Stimulated activated CD8-positive, alpha-beta memory T cell treated with anti-CD3 and anti-CD28 coated beads, Interleukin-7, amount 100 ng/mL, for 48 hours (primary cell): ENCODE data around the gene ABCC2.
"Not testable (repeated sequence)": the region's sequence is repeated elsewhere in the genome, so short reads cannot be mapped to it uniquely, and the experiment has no call there.

Experiments
- DNase-seq, 2 donors: peaks; one replicate each; pipeline ENCODE4 v3.0.0-alpha.2; 2020; ENCODE audit warnings: low read depth in 1 of 2; ENCODE audit errors: extremely low read depth in 1 of 2

ABCC2 gene

DNA sequence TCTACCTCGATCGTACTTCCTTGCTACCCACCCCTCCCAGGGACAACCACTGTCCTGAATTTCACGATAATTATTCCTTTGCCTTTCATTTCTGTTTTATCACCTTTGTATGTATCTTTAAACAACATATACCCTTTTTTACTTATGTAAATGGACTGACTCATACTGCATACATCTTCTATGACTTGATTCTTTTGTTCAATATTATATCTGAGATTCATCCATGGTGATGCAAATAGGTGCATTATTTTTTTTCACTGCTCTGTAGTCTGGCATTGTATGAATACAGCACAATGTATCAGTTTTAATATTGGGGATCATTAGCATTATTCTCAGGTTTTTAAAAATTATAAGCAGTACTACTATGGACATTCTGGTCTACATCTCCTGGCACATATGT, 69.4 kb downstream of the ABCC2 start:
- DNase-seq, result no peak

DNA sequence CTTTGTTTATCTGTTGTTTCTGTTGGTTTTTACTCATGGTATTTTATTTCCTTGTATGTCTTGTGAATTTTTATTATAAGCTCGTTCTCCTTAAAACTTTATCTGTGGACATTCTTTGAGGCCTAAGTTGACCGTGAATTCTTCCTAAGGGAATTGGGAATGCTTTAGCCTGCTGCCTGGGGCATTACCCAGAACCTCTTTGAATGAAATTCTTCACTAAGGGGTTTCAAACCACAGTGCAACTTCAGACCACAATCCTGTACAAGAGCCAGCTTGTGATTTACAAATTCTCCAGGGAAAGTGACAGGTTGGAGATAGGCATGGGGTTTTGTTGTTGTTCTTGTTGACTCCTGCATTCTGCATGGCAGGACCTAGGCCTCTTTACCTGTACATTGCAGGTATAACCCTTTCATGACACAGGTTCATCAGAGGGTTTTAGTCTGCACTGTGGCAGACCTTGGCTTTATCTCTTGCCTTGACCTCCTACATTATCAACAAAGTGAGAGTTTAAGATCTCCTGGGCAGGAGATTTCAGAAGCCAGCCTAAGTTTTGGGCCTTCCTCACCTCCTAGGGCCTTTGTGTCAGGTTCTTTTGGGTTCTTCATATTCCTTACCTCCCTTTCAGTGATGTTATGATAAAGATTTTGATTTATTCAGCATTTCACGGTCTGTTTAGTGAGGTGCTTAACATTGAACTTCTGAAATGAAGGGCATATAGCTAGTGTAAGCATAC, 70.2 kb downstream of the ABCC2 start:
- no peak for DNase-seq

GRCh38 chr10:99853655-99854054, 71.2 kb downstream of the ABCC2 start:
- no peak for DNase-seq

DNA sequence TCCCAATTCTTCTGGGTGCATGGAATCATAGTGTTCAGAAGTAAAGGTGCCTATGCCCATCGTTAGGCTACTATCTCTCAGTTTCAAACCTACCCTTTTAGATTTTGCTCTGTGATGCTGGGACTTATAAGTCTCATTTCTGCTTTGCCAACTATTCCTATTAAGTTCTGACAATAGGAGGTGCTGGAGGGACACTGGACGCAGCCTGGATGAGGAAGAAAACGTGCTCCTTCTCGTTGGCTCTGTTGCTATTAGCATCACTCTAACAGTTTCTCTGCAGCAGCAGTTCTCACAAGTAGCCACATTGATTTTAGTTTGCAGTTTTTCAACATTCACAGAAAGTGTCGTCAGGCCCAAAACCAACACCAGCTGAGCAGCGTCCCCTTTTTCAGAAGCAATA, 72.4 kb downstream of the ABCC2 start:
- no peak for DNase-seq

GRCh38 chr10:99855479-99856071, 73.1 kb downstream of the ABCC2 start:
- DNase-seq, result no peak

DNA sequence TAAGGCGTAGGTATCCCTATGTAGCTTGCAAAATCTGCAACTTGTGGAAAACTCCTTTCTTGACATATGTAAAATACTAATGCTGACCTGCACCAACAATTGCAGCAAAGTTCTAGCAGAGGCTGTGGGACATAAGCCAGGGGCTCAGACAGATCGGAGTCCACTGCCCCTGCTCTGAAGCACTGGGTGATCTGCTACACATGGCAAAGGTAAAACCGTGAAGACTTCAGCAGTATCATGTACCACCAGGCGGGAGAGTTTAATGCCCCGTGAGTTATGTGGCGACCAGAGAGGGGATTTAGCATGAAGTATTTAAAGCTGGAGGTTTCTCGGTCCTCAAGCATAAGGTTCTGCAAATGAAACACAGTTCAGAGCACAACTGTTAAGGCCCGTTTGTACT, 76.4 kb downstream of the ABCC2 start:
- DNase-seq, result no peak

- DNase-seq, result no peak
Observed at GRCh38 chr10:99859585-99859984, 77.1 kb downstream of the ABCC2 start.

- no peak for DNase-seq
Observed at GRCh38 chr10:99860466-99860865, 78.0 kb downstream of the ABCC2 start.

DNA sequence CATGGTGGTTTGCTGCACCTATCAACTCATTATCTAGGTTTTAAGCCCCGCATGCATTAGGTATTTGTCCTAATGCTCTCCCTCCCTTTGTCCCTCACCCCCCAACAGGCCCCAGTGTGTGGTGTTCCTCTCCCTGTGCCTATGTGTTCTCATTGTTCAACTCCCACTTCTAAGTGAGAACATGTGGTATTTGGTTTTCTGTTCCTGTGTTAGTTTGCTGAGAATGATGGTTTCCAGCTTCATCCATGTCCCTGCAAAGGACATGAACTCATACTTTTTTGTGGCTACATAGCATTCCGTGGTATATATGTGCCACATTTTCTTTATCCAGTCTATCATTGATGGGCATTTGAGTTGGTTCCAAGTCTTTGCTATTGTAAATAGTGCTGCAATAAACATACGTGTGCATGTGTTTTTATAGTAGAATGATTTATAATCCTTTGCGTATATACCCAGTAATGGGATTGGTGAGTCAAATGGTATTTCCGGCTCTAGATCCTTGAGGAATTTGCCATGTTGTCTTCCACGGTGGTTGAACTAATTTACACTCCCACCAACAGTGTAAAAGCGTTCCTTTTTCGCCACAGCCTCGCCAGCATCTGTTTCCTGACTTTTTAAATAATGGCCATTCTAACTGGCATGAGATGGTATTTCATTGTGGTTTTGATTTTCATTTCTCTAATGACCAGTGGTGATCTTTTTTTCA, 81.2 kb downstream of the ABCC2 start:
- DNase-seq, result not testable (repeated sequence)

- not testable (repeated sequence) for DNase-seq
Observed at GRCh38 chr10:99867250-99867649, 84.8 kb downstream of the ABCC2 start.

DNA sequence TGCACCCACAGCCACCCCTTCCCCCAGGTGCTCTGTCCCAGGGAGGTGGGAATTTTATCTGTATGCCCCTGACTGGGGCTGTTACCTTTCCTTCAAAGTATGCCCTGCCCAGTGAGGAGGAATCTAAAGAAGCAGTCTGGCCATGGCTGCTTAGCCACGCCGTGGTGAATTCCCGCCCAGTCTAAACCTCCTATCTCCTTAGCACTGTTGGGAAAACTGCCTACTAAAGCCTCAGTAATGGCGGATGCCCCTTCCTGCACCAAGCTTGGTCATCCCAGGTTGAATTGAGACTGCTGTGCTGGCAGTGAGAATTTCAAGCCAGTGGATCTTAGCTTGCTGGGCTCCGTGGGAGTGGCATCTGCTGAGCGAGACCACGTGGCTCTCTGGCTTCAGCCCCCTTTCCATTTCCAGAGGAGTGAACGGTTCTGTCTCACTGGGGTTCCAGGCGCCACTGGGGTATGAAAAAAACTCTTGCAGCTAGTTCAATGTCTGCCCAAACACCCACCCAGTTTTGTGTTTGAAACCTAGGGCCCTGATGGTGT, 87.2 kb downstream of the ABCC2 start:
- DNase-seq, result no peak

DNA sequence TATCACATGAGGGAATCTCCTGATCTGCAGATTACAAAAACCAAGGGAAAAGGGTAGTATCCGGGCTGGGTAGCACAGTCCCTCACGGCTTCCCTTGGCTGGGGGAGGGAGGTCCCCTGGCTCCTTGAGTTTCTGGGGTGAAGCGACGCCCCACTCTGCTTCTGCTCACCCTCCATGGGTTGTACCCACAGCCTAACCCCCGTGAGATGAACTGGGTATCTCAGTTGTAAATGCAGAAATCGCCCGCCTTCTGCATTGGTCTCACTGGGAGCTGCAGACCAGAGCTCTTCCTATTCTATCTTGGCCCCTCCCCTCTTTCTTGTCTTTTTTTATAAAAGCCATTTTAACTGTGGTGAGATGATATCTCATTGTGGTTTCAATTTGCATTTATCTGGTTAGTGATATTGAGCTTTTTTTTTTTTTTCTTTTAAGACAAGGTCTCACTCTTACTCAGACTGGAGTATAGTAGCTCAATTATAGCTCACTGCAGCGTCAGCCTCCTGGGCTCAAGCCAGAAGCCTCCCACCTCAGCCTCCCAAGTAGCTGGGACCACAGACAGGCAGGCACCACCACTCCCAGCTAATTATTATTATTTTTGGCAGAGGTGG, 87.8 kb downstream of the ABCC2 start:
- peak in 1 of 2 donors; percentile 37 for DNase-seq

DNA sequence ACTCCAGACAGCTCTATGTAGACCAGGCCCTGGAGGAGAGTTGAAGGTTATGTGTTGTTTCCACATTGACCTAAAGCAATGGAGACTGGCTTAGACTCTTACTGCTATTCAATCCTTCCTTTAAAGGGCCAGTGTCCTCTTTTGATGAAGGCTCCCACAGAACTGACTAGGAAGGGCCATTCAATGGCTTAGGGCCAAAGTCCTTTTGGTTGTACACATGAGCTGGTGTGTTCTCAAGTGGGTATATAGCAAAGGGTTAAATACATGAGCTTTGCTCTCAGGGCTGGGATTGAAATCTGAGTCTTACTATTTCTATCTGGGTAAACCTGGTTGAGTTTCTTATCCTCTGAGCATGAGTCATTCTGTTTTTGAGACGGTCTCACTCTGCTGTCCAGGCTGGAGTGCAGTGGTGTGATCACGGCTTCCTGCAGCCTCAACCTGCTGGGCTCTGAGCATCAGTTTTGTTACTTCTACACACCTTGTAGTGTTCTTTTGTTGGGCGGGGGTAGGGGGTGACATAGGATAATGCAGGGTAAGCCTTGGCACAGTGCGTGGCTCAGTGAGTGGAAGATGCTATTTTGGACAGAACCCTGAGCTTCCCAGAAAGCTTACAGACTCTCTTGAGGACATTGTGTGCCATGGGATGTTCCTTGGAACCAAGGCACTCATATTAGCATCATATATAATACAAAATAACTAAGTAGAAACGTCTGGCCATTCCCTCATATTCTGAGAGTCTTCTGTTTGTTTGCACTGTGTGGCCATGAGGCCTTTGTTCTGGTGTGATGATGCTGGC, 90.1 kb downstream of the ABCC2 start:
- no peak for DNase-seq

GRCh38 chr10:99873846-99874245, 91.4 kb downstream of the ABCC2 start:
- DNase-seq, result no peak

DNA sequence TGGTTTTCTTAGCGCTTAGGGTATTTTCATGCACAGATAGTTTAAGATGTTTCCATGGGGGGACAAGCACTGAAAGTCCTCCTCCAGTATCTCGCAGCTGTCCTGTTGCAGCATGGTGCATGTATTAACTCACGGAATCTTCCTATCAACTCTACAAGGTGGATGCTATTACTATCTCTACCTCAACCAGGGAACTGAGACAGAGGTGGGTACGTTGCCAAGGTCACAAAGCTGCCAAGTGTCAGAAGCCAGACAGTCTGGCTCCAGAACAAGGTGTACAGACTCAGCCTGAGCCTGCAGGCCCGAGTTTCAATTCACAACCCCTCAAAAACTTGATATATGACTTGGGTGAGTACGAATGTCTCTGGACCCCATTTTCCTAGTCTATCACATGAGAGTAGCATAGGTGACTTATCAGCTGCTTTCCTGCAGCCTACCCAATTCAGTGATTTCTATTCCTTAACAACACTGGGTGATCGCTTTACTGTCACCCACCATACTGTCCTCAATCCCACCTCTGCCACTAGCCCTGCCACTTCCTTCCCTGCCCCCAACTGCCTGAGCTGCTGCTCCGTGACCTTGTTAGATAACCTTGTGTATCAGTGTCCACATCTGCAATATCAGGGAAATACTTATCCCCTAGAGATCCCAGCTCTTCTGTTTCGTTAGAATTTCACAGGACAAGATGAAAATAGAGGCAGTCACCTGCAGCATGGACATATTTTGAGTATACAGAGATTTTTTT, 92.1 kb downstream of the ABCC2 start:
- DNase-seq, result no peak

DNA sequence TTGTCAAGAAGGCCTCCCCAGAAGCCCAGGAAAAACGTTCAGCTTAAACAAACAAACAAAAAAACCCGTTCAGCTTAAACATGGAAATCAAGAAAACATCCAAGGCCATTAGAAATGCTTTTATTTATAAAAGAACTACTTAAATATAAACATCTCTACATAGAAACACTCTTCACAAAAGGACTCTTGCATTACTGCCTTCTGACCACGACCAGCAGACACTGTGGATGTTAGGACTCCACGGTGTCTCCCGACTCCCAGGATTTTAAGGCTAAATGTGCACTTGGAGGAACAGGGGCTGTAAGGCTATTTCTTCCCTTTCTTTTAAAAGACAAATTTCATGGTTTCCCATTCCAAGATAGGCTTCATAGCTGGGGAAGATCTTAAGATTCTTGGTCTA, 93.0 kb downstream of the ABCC2 start:
- no peak for DNase-seq

- DNase-seq, result no peak
Observed at GRCh38 chr10:99880080-99880835, 97.8 kb downstream of the ABCC2 start.

DNA sequence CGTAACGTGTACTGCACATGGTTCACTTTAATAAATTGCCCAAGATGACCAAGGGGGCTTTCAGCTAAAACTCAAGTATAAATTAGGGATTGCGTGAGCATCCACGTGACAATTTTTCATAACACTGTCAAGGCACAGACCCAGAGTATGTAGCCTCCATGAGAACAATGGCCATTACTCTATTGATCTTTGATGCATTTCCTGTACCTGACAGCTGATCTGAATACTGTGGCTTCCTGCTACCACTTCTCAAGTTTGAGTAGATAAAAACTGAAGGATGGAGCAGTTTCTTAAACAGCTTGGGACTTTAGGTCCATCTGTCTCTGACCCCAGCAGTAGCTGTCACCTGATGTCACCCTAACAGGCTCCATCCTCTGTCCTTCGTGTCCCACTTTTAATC, 98.9 kb downstream of the ABCC2 start:
- no peak for DNase-seq

DNA sequence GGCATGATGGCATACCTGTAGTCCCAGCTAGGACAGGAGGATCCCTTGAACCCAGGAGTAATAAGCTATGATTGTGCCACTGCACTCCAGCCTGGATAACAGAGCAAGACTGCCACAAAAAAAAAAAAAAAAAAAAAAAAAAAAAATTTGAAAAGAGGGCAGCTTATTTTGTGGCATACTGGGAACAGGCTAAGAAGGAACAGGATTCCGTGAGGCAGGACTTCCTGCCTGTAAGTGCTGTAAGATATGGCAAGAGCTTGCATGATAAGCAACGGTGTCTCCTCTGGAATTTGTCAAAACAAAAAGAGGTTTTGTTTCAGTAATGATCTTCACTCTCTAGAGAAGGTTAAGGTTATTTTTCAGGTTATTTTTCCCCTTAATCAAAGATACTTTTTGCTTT, 101.1 kb downstream of the ABCC2 start:
- no peak for DNase-seq
